ENCODE results near the gene SPRY2.
A peak's percentile ranks its signal among the peaks of the same experiment; 100 is the strongest.
"Not testable (repeated sequence)": the region's sequence is repeated elsewhere in the genome, so short reads cannot be mapped to it uniquely, and the experiment has no call there.

The SPRY2 gene

GRCh38 chr13:80348314-80348713, 7.4 kb upstream of the SPRY2 start:
- Histone ChIP-seq H3K27me3 (ENCODE audit: control insufficient read depth in 1 of 2, insufficient read depth in 2 of 2, low read length in 2 of 2) (no peaks in the 10 kb centered on the region), H3K9me3 (ENCODE audit: low read length) (no peaks in the 10 kb centered on the region), H3K4me3 (ENCODE audit: low read depth in 1 of 2, low read length in 2 of 2) (no peak overlapping the region), H3K4me1 (ENCODE audit: insufficient read depth, low read length) (peaks cover 4% of the 10 kb centered on the region), H3K9ac (ENCODE audit: low read length) (no peak overlapping the region), H3K27ac (ENCODE audit: low read depth, low read length) (no peak overlapping the region), H3K36me3 (ENCODE audit: insufficient read depth, low read length) (no peaks in the 10 kb centered on the region)

GRCh38 chr13:80345771-80346510, 5.0 kb upstream of the SPRY2 start:
- H3K27me3 ChIP-seq (ENCODE audit: control insufficient read depth in 1 of 2, insufficient read depth in 2 of 2, low read length in 2 of 2): no peaks in the 10 kb centered on the region
- H3K4me3 ChIP-seq (ENCODE audit: low read depth in 1 of 2, low read length in 2 of 2): no peak overlapping the region
- no peak overlapping the region for H3K9ac ChIP-seq (ENCODE audit: low read length)
- no peaks in the 10 kb centered on the region for H3K9me3 ChIP-seq (ENCODE audit: low read length)
- no peaks in the 10 kb centered on the region for H3K36me3 ChIP-seq (ENCODE audit: insufficient read depth, low read length)
- peaks cover 7% of the 10 kb centered on the region for H3K4me1 ChIP-seq (ENCODE audit: insufficient read depth, low read length)
- H3K27ac ChIP-seq (ENCODE audit: low read depth, low read length): no peak overlapping the region

DNA sequence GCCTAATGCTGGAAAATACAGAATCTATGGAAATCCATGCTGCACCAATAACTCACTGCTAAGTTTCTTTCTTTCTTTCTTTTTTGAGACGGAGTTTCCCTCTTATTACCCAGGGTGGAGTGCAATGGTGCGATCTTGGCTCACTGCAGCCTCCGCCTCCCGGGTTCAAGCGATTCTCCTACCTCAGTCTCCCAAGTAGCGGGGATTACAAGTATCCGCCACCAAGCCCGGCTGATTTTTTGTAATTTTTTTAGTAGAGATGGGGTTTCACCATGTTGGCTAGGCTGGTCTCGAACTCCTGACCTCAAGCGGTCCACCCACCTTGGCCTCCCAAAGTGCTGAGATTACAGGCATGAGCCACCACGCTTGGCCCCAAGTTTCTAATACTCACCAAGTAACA, 3.1 kb upstream of the SPRY2 start:
- not testable (repeated sequence) for H3K27me3 ChIP-seq (ENCODE audit: control insufficient read depth in 1 of 2, insufficient read depth in 2 of 2, low read length in 2 of 2); H3K9me3 ChIP-seq (ENCODE audit: low read length); H3K4me3 ChIP-seq (ENCODE audit: low read depth in 1 of 2, low read length in 2 of 2); H3K4me1 ChIP-seq (ENCODE audit: insufficient read depth, low read length); H3K9ac ChIP-seq (ENCODE audit: low read length); H3K27ac ChIP-seq (ENCODE audit: low read depth, low read length); H3K36me3 ChIP-seq (ENCODE audit: insufficient read depth, low read length)

DNA sequence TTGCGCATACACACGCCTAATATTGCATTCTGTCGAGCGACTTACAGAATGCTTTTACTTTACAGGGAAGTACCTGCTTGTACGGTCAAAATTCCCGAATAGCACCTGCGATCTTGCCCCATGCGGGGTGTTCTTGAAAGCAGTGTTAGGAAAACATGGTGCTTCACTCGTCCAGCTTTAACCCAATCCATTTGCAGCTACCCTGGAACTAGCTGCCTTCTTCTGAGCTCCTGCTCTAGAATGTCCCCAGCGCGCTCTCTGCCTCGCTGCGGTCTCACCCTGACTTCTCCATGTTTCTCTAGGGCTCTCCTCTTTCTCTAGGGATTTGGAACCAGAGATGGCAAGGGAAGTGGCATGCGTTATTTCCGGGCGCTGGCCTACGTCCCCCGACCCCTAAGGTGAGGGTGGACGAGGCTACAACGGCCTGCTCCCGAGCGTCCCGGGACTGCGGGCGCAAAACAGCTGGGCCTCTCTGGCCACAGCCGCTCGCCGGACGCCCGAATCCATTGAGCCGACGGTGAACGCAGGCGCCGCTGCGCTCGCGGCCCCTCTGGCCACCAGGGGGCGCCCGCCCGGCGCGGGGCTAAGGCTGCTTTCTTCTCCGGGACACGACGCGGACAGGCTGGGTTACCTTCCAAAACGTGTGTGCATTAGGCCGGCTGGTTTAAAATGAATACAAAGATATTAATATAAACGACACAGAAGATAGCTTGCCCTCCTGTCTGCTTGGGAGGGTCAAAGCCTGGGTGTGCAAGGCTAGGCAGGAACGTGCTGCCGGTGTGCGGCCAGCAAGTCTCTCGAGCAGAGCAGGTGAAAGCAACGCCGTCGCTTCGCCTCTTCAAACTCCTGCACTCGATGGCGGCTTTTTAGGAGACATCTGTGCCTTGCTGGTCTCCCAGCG, 1.8 kb upstream of the SPRY2 start:
- peak overlapping the region; percentile 11 for H3K9ac ChIP-seq (ENCODE audit: low read length)
- H3K4me1 ChIP-seq (ENCODE audit: insufficient read depth, low read length): peaks cover 7% of the 10 kb centered on the region
- H3K36me3 ChIP-seq (ENCODE audit: insufficient read depth, low read length): no peaks in the 10 kb centered on the region
- H3K4me3 ChIP-seq (ENCODE audit: low read depth in 1 of 2, low read length in 2 of 2): peak overlapping the region; percentile 70 to 80
- H3K9me3 ChIP-seq (ENCODE audit: low read length): no peaks in the 10 kb centered on the region
- H3K27ac ChIP-seq (ENCODE audit: low read depth, low read length): peak overlapping the region; percentile 6
- H3K27me3 ChIP-seq (ENCODE audit: control insufficient read depth in 1 of 2, insufficient read depth in 2 of 2, low read length in 2 of 2): no peaks in the 10 kb centered on the region

- Histone ChIP-seq H3K36me3 (ENCODE audit: insufficient read depth, low read length) (peaks cover 6% of the 10 kb centered on the region), H3K9me3 (ENCODE audit: low read length) (no peaks in the 10 kb centered on the region), H3K27ac (ENCODE audit: low read depth, low read length) (peak overlapping the region; percentile 92), H3K27me3 (ENCODE audit: control insufficient read depth in 1 of 2, insufficient read depth in 2 of 2, low read length in 2 of 2) (no peaks in the 10 kb centered on the region), H3K4me3 (ENCODE audit: low read depth in 1 of 2, low read length in 2 of 2) (peak overlapping the region; percentile 72 to 84), H3K4me1 (ENCODE audit: insufficient read depth, low read length) (peaks cover 7% of the 10 kb centered on the region), H3K9ac (ENCODE audit: low read length) (peak overlapping the region; percentile 66)
Measured at GRCh38 chr13:80341756-80342370, 937 bp upstream of the SPRY2 start.

GRCh38 chr13:80340651-80341100, 250 bp downstream of the SPRY2 start:
- H3K27me3 ChIP-seq (ENCODE audit: control insufficient read depth in 1 of 2, insufficient read depth in 2 of 2, low read length in 2 of 2): no peaks in the 10 kb centered on the region
- H3K4me1 ChIP-seq (ENCODE audit: insufficient read depth, low read length): peaks cover 7% of the 10 kb centered on the region
- H3K9me3 ChIP-seq (ENCODE audit: low read length): no peaks in the 10 kb centered on the region

GRCh38 chr13:80339912-80340650, 845 bp downstream of the SPRY2 start:
- H3K27me3 ChIP-seq (ENCODE audit: control insufficient read depth in 1 of 2, insufficient read depth in 2 of 2, low read length in 2 of 2): no peaks in the 10 kb centered on the region
- no peaks in the 10 kb centered on the region for H3K9me3 ChIP-seq (ENCODE audit: low read length)
- peak overlapping the region; percentile 61 to 97 for H3K4me3 ChIP-seq (ENCODE audit: low read depth in 1 of 2, low read length in 2 of 2)
- H3K36me3 ChIP-seq (ENCODE audit: insufficient read depth, low read length): peaks cover 11% of the 10 kb centered on the region
- H3K27ac ChIP-seq (ENCODE audit: low read depth, low read length): peak overlapping the region; percentile 79
- peaks cover 7% of the 10 kb centered on the region for H3K4me1 ChIP-seq (ENCODE audit: insufficient read depth, low read length)
- H3K9ac ChIP-seq (ENCODE audit: low read length): peak overlapping the region; percentile 83

More at GRCh38 chr13:80340651-80341100, 250 bp downstream of the SPRY2 start:
- Histone ChIP-seq H3K27ac (ENCODE audit: low read depth, low read length) (peak overlapping the region; percentile 79), H3K36me3 (ENCODE audit: insufficient read depth, low read length) (peaks cover 11% of the 10 kb centered on the region), H3K9ac (ENCODE audit: low read length) (peak overlapping the region; percentile 83), H3K4me3 (ENCODE audit: low read depth in 1 of 2, low read length in 2 of 2) (peak overlapping the region; percentile 84 to 97)

- Histone ChIP-seq H3K4me1 (ENCODE audit: insufficient read depth, low read length) (peaks cover 7% of the 10 kb centered on the region), H3K27ac (ENCODE audit: low read depth, low read length) (peak overlapping the region; percentile 79), H3K4me3 (ENCODE audit: low read depth in 1 of 2, low read length in 2 of 2) (peak overlapping the region; percentile 61 to 97), H3K9me3 (ENCODE audit: low read length) (no peaks in the 10 kb centered on the region), H3K36me3 (ENCODE audit: insufficient read depth, low read length) (peaks cover 11% of the 10 kb centered on the region), H3K9ac (ENCODE audit: low read length) (peak overlapping the region; percentile 83), H3K27me3 (ENCODE audit: control insufficient read depth in 1 of 2, insufficient read depth in 2 of 2, low read length in 2 of 2) (no peaks in the 10 kb centered on the region)
Measured at GRCh38 chr13:80339563-80339911, 1.4 kb downstream of the SPRY2 start.

GRCh38 chr13:80338781-80339562, 2.0 kb downstream of the SPRY2 start:
- peak overlapping the region; percentile 61 to 97 for H3K4me3 ChIP-seq (ENCODE audit: low read depth in 1 of 2, low read length in 2 of 2)
- H3K27me3 ChIP-seq (ENCODE audit: control insufficient read depth in 1 of 2, insufficient read depth in 2 of 2, low read length in 2 of 2): no peaks in the 10 kb centered on the region
- peak overlapping the region; percentile 83 for H3K9ac ChIP-seq (ENCODE audit: low read length)
- H3K36me3 ChIP-seq (ENCODE audit: insufficient read depth, low read length): peaks cover 11% of the 10 kb centered on the region
- H3K27ac ChIP-seq (ENCODE audit: low read depth, low read length): peak overlapping the region; percentile 79
- H3K4me1 ChIP-seq (ENCODE audit: insufficient read depth, low read length): peaks cover 7% of the 10 kb centered on the region
- H3K9me3 ChIP-seq (ENCODE audit: low read length): no peaks in the 10 kb centered on the region

GRCh38 chr13:80337288-80338081, 3.4 kb downstream of the SPRY2 start:
- Histone ChIP-seq H3K4me1 (ENCODE audit: insufficient read depth, low read length) (no peaks in the 10 kb centered on the region), H3K27ac (ENCODE audit: low read depth, low read length) (no peak overlapping the region), H3K27me3 (ENCODE audit: control insufficient read depth in 1 of 2, insufficient read depth in 2 of 2, low read length in 2 of 2) (no peaks in the 10 kb centered on the region), H3K9ac (ENCODE audit: low read length) (peak overlapping the region; percentile 11), H3K4me3 (ENCODE audit: low read depth in 1 of 2, low read length in 2 of 2) (peak overlapping the region; percentile 7 to 97), H3K36me3 (ENCODE audit: insufficient read depth, low read length) (peaks cover 11% of the 10 kb centered on the region), H3K9me3 (ENCODE audit: low read length) (no peaks in the 10 kb centered on the region)
